ENCODE results near the gene MSTN. TPM values are rescaled to one million over a fixed set of nuclear protein-coding genes. Genes with fewer than 3 reads are reported as not detected.

Gene MSTN
- total RNA-seq, 1 experiment from 2014 or later, result not detected

DNA sequence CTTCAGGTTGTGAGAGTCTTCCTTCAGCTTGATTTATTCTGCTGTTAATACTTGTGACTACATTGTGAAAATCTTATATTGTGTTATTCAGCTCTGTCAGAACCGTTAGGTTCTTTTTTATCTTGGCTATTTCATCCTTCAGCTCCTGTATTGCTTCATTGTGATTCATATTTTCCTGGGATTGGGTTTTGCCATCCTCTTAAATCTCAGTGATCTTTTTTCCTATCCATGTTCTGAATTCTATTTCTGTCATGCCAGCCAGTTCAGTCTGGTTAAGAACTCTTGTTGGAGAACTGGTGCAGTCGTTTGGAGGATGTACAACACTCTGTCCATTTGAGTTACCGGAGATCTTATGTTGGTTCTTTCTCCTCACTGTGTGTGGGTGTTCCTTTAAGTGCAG lies 19.1 kb downstream of the MSTN start:
- TF ChIP-seq, protein P1, sequence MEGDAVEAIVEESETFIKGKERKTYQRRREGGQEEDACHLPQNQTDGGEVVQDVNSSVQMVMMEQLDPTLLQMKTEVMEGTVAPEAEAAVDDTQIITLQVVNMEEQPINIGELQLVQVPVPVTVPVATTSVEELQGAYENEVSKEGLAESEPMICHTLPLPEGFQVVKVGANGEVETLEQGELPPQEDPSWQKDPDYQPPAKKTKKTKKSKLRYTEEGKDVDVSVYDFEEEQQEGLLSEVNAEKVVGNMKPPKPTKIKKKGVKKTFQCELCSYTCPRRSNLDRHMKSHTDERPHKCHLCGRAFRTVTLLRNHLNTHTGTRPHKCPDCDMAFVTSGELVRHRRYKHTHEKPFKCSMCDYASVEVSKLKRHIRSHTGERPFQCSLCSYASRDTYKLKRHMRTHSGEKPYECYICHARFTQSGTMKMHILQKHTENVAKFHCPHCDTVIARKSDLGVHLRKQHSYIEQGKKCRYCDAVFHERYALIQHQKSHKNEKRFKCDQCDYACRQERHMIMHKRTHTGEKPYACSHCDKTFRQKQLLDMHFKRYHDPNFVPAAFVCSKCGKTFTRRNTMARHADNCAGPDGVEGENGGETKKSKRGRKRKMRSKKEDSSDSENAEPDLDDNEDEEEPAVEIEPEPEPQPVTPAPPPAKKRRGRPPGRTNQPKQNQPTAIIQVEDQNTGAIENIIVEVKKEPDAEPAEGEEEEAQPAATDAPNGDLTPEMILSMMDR (conservative IDR thresholded peaks at IDR 0.05), result no peak
- H2AFZ ChIP-seq (ENCODE audit: low read length), result no peak overlapping the region
- no peaks in the 10 kb centered on the region for H3K23me2 ChIP-seq (ENCODE audit: insufficient read length, low read depth, low read length, poor library complexity, severe bottlenecking)
- no peak overlapping the region for H3K4me3 Mint-ChIP-seq
- no peaks in the 10 kb centered on the region for H3K79me1 ChIP-seq (ENCODE audit: insufficient read depth, low read depth, low read length, poor library complexity, severe bottlenecking)
- peaks cover 2% of the 10 kb centered on the region for H3K27me3 Mint-ChIP-seq (ENCODE audit: low read depth)
- H2AK5ac ChIP-seq (ENCODE audit: insufficient read length, low read length), result no peak overlapping the region
- no peak overlapping the region for H3K27ac Mint-ChIP-seq
- H3K27ac ChIP-seq (ENCODE audit: insufficient read length, low read depth, low read length), result no peak overlapping the region
- H3T11ph ChIP-seq (ENCODE audit: low read length), result no peak overlapping the region
- H3K18ac ChIP-seq (ENCODE audit: insufficient read length, low read depth, low read length), result no peak overlapping the region
- H3K56ac ChIP-seq (ENCODE audit: insufficient read length, low read depth, low read length), result no peak overlapping the region
- H2BK12ac ChIP-seq (ENCODE audit: insufficient read length, low read depth, low read length), result no peak overlapping the region
- no peak overlapping the region for H2BK15ac ChIP-seq (ENCODE audit: low read depth, low read length)
- no peaks in the 10 kb centered on the region for H3K4me1 ChIP-seq (ENCODE audit: insufficient read depth, low read length)
- H3K79me2 ChIP-seq (ENCODE audit: insufficient read depth, low read length), result no peaks in the 10 kb centered on the region
- no peaks in the 10 kb centered on the region for H4K20me1 ChIP-seq (ENCODE audit: control insufficient read depth, insufficient read depth, insufficient read length)
- H2BK20ac ChIP-seq (ENCODE audit: low read depth, low read length, poor library complexity, severe bottlenecking), result no peak overlapping the region
- H3K9me3 Mint-ChIP-seq, result no peaks in the 10 kb centered on the region
- no peak overlapping the region for H4K91ac ChIP-seq (ENCODE audit: insufficient read length, low read depth, low read length)
- H2BK5ac ChIP-seq (ENCODE audit: insufficient read length, low read length), result no peak overlapping the region
- no peaks in the 10 kb centered on the region for H3K9me3 ChIP-seq (ENCODE audit: control insufficient read depth, low read depth, low read length)
- H3K9ac ChIP-seq (ENCODE audit: extremely low read depth, insufficient read length, low read length), result no peak overlapping the region
- H3K27me3 ChIP-seq (ENCODE audit: insufficient read depth, low read length), result no peaks in the 10 kb centered on the region
- no peak overlapping the region for H2BK120ac ChIP-seq (ENCODE audit: low read depth, low read length, poor library complexity, severe bottlenecking)
- 0 out of 4 replicates have a peak, but pooled peaks cover 0 to 3% of the 10 kb centered on the region in 2 experiments for H3K4me1 Mint-ChIP-seq
- no peak overlapping the region for H4K8ac ChIP-seq (replicated peaks; ENCODE audit: insufficient read length, low read depth, low read length)
- no peak overlapping the region for H4K5ac ChIP-seq (ENCODE audit: insufficient read length, low read depth, low read length)
- H3K14ac ChIP-seq (ENCODE audit: insufficient read depth, low read length), result no peak overlapping the region
- H3K36me3 Mint-ChIP-seq (ENCODE audit: insufficient read depth in 1 of 3, low read depth in 3 of 3), result no peaks in the 10 kb centered on the region
- H3K4me2 ChIP-seq (ENCODE audit: insufficient read depth, insufficient read length, low read length), result no peak overlapping the region
- DNase-seq, result no peak
- H3K4ac ChIP-seq (ENCODE audit: low read depth, low read length), result no peak overlapping the region
- H3K23ac ChIP-seq (ENCODE audit: insufficient read length, low read depth, low read length), result no peak overlapping the region
- WGBS (ENCODE audit: extremely low coverage, insufficient read length, low lambda C conversion rate), result no CpG with 5 or more reads among the region's 3 CpGs
